OCI-LY3 (cell line): ENCODE data around the gene BLID.

ENCODE experiments used
- EZH2phosphoT487 ChIP-seq: fragments of 200-600 bp; shearing (Covaris generic); IDR thresholded peaks from 2 replicates; pipeline ENCODE4 v1.6.1; 2018; ENCODE audit warnings: antibody characterized with exemption, mixed run types, low read depth
- TF ChIP-seq, protein P1 (sequence below): fragments of 200-600, 300-600 bp; sonication (generic); IDR thresholded peaks from 2 replicates; pipeline ENCODE4 v1.5.1; 2014; ENCODE audit warnings: antibody characterized with exemption, low read length, low read depth

DNA sequence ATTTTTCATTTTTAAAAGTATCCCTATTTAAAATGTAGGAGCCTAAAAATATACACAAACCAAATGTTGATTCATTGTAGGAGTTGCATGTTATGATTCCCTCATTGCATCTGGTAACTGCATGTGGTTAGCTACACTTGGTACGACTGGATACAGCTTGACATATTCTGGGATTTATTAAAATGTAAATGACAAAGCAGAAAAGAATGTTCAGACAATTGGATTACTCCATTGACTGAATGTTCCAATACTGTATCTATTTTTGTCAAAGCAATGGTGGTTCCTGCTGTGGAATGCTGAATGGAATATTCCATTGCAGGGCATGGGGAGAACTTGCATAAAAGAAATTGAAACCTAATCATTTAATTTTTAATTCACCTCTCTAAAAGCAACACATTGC, 30.8 kb downstream of the BLID start:
- TF ChIP-seq, protein P1, sequence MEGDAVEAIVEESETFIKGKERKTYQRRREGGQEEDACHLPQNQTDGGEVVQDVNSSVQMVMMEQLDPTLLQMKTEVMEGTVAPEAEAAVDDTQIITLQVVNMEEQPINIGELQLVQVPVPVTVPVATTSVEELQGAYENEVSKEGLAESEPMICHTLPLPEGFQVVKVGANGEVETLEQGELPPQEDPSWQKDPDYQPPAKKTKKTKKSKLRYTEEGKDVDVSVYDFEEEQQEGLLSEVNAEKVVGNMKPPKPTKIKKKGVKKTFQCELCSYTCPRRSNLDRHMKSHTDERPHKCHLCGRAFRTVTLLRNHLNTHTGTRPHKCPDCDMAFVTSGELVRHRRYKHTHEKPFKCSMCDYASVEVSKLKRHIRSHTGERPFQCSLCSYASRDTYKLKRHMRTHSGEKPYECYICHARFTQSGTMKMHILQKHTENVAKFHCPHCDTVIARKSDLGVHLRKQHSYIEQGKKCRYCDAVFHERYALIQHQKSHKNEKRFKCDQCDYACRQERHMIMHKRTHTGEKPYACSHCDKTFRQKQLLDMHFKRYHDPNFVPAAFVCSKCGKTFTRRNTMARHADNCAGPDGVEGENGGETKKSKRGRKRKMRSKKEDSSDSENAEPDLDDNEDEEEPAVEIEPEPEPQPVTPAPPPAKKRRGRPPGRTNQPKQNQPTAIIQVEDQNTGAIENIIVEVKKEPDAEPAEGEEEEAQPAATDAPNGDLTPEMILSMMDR: no peak
- TF ChIP-seq EZH2phosphoT487: no peak
